Smooth muscle cell of the coronary artery (primary cell): ENCODE data around the gene OR4E1. TPM values are rescaled to one million over a fixed set of nuclear protein-coding genes. Genes with fewer than 3 reads are reported as not detected.

Experiments
- total RNA-seq: library from RNA; depleted of rRNA; stranded (reverse); fragments of >200 nt; gene quantifications from 2 replicates; pipeline ENCODE4 v1.2.3, GENCODE V29; 2014; ENCODE audit warnings: low replicate concordance

OR4E1 gene, protein sequence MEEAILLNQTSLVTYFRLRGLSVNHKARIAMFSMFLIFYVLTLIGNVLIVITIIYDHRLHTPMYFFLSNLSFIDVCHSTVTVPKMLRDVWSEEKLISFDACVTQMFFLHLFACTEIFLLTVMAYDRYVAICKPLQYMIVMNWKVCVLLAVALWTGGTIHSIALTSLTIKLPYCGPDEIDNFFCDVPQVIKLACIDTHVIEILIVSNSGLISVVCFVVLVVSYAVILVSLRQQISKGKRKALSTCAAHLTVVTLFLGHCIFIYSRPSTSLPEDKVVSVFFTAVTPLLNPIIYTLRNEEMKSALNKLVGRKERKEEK
- total RNA-seq = not detected in 2 replicates

DNA sequence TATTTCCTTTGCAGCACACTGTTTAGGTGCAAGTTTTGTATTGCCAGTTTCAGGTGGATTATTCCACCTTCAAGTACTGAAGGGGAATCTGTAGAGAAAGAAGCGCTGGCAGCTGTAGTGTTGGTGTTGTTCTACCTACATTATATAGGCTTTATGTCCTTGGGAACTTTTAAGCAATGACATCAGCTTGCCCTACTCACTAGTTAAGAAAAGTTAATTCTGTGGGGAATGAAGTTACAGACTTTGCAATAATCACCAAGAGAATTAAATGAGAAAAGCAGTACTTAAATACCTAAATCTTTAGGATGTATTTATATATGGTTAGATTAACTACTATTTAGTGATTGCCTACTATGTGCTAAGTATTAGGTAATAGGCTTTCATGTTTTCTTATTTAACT lies at the start of gene OR4E1:
OR4E1 (minus strand) TSS at position 101 of the 400 bp plus-strand sequence. CDS start 2,883 bp downstream, outside the sequence.

DNA sequence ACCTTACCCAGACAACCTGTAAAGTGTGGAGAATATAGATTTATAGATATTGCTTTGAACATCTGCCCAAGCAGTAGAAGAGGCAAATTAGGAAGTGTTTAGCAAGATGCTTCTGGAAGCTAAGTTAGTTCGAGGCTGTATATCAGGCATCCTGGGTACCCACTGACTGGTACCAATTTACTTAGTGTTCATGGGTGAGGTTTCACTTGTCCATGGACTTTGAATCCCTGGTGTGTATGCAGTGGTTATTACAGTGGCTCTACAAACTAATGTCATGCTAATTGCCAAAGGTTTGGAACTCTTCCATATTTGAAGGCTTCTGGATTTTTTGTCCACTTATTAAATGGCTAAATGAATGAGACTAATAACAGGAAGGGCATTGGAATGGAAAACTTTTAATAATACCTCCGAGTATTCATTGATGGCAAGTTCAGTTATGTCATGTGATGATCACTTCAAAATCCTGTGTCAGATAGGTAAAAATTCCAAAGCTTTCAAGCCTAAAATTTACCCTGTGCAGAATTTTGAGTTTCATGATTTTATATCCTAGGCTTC lies 20.2 kb downstream of the OR4E1 start, which contains the start of gene OR4E2:
OR4E2 (plus strand) TSS at position 505 of the 555 bp plus-strand sequence. CDS start 11,248 bp downstream, outside the sequence.

DNA sequence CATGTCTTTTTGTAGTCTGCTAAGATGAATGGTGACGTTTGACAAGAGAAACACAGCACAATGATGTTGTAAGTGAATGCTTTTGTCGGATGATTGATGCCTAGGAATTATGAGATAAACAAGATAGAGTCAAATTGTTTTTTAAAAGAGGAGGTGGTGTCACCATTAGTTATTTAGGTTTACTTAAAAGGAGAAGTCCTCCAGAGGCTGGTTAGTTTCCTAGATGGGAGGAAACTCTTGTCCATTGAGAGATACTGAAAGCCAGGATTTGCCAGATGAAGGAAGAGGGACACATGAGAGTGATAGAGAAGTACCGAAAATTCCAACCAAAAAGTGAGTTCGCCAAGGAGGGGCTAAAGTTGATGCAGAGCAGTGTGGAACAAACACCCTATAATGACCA lies 38.8 kb downstream of the OR4E1 start, which contains the start of gene OR10G2:
OR10G2 (minus strand) TSS at position 101 of the 400 bp plus-strand sequence; CDS start at position 3, 98 bp downstream.

Other genes with a start within 250 kb of the OR4E1 start
- gene CHD8, start 217.7 kb downstream of the OR4E1 start, total RNA-seq = 41.4 and 44.1 TPM in 2 replicates
- gene RAB2B, start 196.9 kb downstream of the OR4E1 start, total RNA-seq = 24.8 and 30.1 TPM in 2 replicates
- 21.1 and 23.2 TPM in 2 replicates for gene TOX4, start 196.6 kb downstream of the OR4E1 start, total RNA-seq
- gene METTL3, start 162.5 kb downstream of the OR4E1 start, total RNA-seq = 48.4 and 68.7 TPM in 2 replicates
- gene SALL2, start 147.5 kb downstream of the OR4E1 start, total RNA-seq = 2.0 and 2.9 TPM in 2 replicates
- not detected in 2 replicates for gene OR10G3, start 93.7 kb downstream of the OR4E1 start, total RNA-seq
- gene OR10G2, start 38.9 kb downstream of the OR4E1 start, total RNA-seq = not detected in 2 replicates
- not detected in 2 replicates for gene OR4E2, start 20.0 kb downstream of the OR4E1 start, total RNA-seq